Suppressor macrophage treated with lipopolysaccharide for 1 hour (primary cell): ENCODE results near the gene AMT.

ENCODE experiments used
- DNase-seq, 3 donors: peaks; one replicate each; pipeline ENCODE4 v3.0.0-alpha.2; 2020 to 2022

Gene AMT, protein sequence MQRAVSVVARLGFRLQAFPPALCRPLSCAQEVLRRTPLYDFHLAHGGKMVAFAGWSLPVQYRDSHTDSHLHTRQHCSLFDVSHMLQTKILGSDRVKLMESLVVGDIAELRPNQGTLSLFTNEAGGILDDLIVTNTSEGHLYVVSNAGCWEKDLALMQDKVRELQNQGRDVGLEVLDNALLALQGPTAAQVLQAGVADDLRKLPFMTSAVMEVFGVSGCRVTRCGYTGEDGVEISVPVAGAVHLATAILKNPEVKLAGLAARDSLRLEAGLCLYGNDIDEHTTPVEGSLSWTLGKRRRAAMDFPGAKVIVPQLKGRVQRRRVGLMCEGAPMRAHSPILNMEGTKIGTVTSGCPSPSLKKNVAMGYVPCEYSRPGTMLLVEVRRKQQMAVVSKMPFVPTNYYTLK

DNA sequence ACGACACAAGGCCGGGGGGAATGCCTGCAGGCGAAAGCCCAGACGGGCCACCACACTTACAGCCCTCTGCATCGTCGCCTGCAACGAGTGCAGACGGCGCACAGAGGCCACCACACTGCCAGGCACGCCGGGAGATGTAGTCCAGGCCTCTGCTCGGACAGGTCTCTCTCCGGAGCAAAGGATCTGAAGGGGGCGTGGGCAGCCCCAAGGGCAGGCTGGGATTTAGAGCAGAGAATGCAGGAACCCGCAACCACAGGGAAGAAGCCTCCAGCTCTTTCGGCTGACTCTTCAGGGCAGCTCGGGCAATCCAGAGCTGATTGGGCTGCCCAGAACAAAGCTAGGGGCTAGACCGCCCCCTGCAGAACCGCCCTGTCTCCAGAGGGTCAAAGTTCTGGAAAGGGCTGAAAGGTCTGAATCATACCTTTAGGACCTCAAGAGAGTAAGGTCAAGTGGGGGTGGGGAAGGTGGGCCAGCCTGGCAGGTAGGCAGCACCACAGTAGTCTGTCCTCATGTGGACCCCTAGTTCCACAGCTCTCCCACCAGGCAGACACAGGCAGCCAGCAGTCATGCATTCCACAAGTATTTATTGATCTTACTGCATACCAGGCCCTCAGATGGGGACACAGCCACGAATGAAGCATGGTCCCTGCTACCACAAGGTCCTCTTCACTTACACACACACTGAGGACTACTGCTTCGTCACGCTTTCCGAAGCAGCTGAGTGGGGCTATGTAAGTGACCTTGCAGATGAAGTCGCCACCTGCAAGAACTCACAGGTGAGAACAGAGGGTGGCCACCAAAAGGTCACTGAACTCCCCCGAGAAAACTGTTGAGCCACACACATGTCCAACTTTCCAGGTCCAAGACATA is at the start of gene AMT:
Gene AMT, minus strand, starts transcription at position 95 of the 870 bp plus-strand sequence. Its CDS starts 23 bp downstream, at position 72.
- DNase-seq = peak; percentile 18 to 43 (median 37)

GRCh38 chr3:49470714-49471420 is 48.6 kb upstream of the AMT start:
- peak; percentile 41 to 57 (median 49) for DNase-seq

DNA sequence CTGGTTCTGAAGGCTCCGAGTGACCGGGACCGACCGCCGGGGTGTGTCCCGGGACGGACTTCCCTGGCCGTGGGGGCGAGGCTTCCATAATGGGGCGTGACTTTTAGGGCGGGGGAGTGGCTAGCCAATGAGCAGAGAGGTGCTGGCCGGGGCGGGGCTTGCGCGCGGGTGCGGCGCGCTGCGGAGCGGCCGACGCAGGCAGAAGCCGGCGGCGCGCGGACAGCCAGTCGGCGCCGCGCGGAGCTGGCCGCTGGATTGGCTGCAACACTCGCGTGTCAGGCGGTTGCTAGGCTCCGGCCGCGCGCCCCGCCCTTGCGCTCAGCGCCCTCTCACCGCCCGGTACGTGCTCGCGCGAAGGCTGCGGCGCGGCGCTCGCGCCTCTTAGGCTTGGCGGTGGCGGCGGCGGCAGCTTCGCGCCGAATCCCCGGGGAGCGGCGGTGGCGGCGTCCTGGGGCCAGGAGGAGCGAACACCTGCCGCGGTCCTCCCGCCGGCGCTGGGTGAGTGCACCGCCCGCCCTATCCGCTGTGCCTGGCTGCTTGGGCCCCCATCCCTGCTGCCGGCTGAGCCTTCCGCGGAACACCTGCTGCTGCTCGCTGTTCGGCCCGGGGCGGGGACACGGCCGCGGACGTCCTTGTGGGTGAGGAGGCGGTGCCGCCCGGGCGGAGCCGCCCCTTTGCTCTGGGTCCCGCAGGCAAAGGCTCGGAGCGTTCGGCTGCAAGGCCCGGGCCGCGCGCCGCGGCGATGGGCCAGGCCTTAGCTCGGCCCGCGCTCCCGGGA is 47.9 kb upstream of the AMT start, which contains the start of gene DAG1:
Gene DAG1, plus strand, starts transcription at position 332 of the 778 bp plus-strand sequence. CDS start 40,268 bp downstream, outside the sequence.
- peak; percentile 97 to 99 (median 99) for DNase-seq

DNA sequence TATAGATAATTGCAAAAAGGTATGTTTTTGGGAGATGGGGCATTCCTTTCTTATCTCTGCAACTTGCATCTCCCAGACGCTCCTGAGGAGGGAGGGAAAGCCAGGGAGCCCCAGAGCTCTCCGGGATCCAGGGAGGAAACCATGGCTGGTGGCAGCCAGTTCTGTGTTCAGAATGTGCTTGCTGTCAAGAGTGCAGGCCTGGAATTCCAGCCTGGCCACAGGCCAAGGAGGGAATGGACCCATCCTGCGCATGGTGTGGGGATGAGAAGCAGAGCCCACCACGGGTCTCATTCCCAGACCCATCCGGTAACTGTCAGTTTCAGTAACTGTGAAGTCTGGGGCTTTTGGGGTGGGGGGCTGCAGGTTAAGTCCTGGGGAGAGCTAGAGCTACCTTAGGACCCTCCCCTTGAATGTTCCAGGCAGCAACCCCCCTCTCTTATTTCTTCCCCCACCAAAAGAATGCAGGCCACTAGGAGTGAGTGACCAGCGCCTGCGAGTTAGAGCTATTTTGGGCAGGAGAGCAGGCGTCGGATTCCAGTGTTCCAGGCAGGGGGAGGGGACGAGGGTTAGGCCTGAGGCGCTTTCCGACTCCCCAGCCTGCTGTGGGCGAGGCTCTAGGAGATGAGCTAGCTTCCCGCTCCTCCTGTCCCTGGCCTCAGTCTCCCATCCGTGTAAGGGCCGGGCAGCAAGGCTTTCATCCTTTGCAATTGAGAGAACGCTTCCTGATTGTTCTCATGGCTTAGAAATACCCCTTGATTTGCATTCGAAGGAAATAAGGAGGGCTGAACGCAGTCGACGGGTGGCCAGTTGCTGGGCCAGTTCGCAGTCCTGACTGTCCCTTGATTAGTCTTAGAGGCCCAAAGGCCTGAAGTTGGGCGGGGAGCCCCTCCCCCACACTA is 47.0 kb upstream of the AMT start:
- DNase-seq = no peak

DNA sequence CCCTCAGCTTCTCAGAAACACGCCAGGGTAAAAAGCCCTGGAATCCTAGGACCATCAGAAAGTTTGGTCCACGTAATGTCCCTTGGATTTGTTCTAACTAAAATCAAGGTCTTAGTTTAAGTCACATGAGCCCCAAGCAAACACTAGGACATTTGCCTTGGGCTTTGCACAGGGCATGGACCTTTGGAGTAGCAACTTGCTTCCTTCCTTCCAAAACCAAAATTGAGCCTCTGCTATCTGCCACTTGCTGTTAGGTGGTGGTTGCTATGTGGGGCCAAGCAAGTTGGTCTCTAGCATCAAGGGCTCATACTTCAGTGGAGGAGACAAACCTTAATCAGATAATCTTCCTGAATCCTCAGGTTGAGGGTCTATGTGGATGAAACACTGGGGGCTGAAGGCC is 43.8 kb upstream of the AMT start:
- no peak for DNase-seq

- peak; percentile 55 to 61 (median 60) for DNase-seq
Observed at GRCh38 chr3:49465270-49466034, 43.2 kb upstream of the AMT start.

GRCh38 chr3:49462222-49462621 is 39.9 kb upstream of the AMT start:
- DNase-seq = peak; percentile 52 to 67 (median 57)

GRCh38 chr3:49461443-49462171 is 39.3 kb upstream of the AMT start:
- peak; percentile 21 to 48 (median 42) for DNase-seq

DNA sequence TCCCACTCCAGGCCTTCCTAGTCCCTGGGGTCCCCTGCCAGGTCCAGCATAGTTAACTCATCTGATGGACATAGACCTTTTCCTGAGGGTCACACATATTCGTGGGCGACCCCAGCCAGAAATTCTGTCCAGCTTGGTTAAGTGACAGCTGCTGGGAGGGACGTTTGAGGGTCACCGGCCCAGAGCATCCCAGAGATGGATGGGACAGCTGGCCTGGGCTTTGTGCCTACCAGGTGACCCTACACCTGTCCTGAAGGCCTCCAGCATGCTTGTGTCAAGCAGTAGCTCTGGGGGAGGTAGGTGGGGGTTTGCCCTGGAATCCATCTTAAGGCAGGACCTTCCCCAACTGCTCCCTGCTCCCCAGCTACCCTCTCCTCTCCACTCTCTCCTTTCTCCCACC is 38.7 kb upstream of the AMT start:
- DNase-seq = no peak

DNA sequence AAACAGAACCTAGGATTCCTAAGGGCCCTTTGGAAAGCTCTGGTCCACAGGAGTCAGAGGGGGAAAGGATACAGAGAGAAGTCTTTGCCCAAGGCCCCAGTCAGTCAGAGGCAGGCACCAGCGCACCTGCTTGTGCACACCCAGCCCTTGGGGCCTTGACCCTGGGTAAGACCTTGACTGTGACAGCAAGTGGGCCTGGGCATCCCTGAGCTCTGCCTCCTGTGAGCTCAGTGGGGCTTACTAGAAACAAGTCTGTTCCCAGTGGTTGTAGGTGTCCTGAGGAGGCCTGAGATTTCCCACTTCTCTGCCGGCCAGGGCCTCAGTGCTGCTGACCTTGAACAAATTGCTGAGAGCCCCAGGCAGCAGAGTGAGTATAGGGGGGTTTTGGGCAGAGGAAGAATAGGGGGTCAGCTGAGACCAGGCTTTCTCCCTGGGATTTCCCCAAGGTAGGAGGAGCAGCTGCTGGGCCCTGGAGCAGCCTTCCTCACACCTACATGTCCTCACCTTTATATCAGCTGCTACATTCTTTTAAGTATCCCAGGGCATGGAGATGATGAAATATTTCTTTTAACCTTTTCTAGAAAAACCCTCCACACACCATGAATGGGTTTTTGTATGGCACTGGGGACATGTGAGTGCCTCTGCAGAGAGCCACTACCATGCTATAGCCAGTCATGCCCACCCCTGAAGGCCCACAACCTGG is 38.1 kb upstream of the AMT start:
- DNase-seq = no peak

DNA sequence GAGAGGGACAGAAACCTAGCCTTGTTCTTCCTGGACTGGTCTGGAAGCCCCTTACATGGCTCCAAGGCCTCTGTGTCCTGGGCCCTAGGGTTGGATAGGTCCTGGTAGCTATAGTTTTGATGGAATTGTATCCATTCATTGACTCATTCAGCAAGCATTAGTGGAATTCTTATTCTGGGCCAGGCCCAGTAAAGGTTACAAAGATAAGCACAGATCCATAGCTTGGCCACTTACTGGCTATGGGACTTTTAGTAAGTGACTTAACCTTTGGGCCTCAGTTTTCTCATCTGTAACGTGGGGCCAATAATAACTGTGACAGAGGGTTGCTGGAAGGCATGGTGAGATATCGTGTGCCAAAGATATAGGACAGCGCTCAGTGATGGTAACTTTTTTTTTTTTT is 34.2 kb upstream of the AMT start:
- DNase-seq = no peak

DNA sequence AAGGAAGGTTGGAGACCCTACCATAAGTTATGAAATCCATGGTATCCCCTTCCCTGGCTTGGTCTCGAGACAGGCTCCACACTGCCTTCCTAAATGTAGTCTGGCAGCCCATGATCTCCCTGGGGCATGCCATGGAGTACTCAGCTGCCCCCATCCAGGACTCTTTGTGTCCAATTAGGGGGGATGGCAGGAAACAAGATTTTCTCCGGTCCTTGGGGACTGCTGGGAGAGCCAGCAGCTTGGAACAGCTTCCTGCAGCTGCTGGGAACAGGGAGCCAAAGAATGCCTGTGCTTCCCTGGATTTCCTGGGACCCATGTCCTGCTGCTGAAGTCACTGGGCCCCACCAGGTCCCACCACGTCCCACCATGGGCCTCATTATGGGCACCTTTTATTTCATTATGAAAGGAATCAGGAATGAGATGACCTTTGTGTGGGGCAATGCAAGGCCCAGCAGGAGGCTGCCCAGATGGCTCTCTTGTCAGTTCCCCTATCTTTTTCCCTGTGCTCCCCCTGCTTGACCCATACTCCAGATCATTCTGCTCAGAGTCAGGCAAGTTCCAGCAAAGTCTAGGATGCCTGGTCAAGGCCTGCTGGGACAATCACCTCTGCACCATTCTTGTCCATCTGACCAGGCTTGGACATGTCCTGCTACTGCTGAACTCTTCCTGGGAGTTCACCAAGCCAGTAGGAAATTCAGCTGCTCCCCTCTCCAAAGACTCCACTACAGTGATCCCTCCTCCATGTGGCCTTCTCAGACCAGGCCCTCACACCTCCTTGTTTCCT is 32.8 kb upstream of the AMT start:
- DNase-seq = no peak

DNA sequence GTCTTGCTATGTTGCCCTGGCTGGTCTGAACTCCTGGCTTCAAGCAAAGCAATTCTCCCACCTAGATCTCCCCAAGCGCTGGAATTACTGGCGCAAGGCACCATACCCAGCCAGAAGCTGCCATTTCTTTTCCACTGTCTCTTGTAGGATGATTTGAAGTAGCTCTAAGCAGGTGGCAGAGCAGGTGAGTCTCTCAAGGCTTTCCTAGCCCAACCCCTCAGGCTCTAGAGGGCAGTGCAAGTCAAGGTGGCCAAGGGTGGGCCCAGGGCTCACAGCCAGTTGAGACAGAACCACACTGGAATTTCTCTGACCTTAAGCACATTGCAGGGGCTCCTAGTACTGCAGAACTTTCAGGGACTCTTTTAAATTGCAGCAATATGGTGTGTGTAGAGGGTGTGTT is 32.2 kb upstream of the AMT start:
- no peak for DNase-seq

DNA sequence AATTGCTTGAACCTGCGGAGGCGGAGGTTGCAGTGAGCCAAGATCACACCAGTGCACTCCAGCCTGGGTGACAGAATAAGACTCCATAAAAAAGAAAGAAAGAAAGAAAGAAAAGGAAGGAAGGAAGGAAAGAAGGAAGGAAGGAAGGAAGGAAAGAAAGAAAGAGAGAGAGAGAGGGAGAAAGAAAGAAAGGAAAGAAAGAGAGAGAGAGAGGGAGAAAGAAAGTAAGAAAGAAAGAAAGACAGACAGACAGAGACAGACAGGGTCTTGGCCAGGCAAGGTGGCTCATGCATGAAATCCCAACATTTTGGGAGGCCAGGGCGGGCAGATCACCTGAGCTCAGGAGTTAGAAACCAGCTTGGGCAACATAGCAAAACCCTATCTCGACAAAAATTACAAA is 31.3 kb upstream of the AMT start:
- no peak for DNase-seq

DNA sequence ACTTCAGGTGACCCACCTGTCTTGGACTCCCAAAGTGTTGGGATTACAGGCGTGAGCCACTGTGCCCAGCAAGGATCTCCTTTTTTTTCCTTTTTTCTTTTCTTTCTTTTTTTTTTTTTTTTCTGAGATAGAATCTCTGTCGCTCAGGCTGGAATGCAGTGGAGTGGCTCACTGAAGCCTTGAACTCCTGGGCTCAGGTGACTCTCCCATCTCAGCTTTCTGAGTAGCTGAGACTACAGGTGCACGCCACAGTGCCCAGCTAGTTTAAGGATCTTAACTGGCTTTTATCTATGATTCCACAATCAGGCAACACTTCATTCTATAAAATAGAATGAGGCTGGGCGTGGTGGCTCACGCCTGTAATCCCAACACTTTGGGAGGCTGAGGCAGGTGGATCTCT is 23.1 kb upstream of the AMT start:
- DNase-seq = no peak

DNA sequence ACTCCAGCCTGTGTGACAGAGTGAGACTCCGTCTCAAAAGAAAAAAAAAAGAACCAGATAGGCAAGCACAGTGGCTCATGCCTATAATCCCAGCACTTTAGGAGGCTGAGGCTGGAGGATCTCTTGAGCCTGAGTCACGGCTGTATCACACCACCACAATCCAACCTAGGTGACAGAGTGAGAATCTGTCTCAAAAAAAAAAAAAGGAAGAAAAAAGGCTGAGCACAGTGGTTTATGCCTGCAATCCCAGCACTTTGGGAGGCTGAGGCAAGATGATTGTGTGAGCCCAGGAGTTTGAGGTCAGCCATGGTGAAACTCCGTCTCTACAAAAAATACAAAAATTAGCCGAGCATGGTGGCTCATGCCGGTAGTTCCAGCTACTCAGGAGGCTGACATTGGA is 12.5 kb upstream of the AMT start:
- peak; percentile 58 to 81 (median 73) for DNase-seq

DNA sequence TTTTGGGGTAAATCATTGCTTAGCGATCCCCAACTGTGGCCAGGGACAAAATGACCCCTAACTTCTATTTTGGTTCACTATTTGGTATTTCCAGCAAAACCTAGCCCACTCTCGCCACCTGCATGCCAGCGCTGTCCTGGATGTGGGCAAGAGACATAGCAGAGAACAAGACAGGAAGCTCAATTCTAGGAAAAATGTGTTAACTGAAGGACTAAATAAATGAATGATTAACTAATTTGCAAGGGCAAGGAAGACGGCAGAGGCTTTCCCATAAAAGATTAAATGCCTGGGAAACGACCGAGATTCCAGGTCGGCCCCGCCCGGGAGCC is 6.4 kb upstream of the AMT start:
- no peak for DNase-seq

- DNase-seq = peak in 2 of 3 donors; percentile 61 to 70
Observed at GRCh38 chr3:49427586-49427985, 5.3 kb upstream of the AMT start.
